Activated CD4-positive, CD25-positive, alpha-beta regulatory T cell treated with anti-CD3 and anti-CD28 coated beads, Interleukin-2, amount 50 U/mL, for 24 hours (primary cell): ENCODE results near the gene DDX56.
"Not testable (repeated sequence)": the region's sequence is repeated elsewhere in the genome, so short reads cannot be mapped to it uniquely, and the experiment has no call there.

Experiments used
- ATAC-seq, 2 donors: fragments of 150-1000 bp; cut with Tn5 transposase; one replicate each; pipeline ENCODE4 v1.10.0; 2021; ENCODE audit warnings: mild to moderate bottlenecking in 1 of 2, moderate library complexity in 1 of 2

The DDX56 gene

GRCh38 chr7:44573464-44574286, at the start of gene DDX56:
Gene DDX56 (minus strand): TSS chr7:44573908. CDS start chr7:44573895, 13 bp downstream.
- ATAC-seq = peak; percentile 94 to 96

GRCh38 chr7:44622342-44623151, 48.8 kb upstream of the DDX56 start:
- ATAC-seq = peak; percentile 89 to 91

GRCh38 chr7:44621750-44622103, 48.0 kb upstream of the DDX56 start:
- no peak for ATAC-seq

GRCh38 chr7:44621034-44621749, 47.5 kb upstream of the DDX56 start:
- no peak for ATAC-seq

GRCh38 chr7:44618753-44619152, 45.0 kb upstream of the DDX56 start:
- ATAC-seq = no peak

GRCh38 chr7:44618045-44618444, 44.3 kb upstream of the DDX56 start:
- no peak for ATAC-seq

GRCh38 chr7:44617225-44617890, 43.6 kb upstream of the DDX56 start:
- peak; percentile 91 to 94 for ATAC-seq

- no peak for ATAC-seq
Measured at GRCh38 chr7:44616545-44616944, 42.8 kb upstream of the DDX56 start.

- no peak for ATAC-seq
Measured at GRCh38 chr7:44615793-44616192, 42.1 kb upstream of the DDX56 start.

- no peak for ATAC-seq
Measured at GRCh38 chr7:44615149-44615611, 41.5 kb upstream of the DDX56 start.

GRCh38 chr7:44609829-44610228, 36.1 kb upstream of the DDX56 start:
- no peak for ATAC-seq

GRCh38 chr7:44608916-44609648, 35.4 kb upstream of the DDX56 start:
- ATAC-seq = no peak

GRCh38 chr7:44607141-44608068, 33.7 kb upstream of the DDX56 start:
- ATAC-seq = no peak

- ATAC-seq = peak; percentile 97 to 98
Measured at GRCh38 chr7:44606341-44607140, 32.8 kb upstream of the DDX56 start, which contains the start of gene OGDH. Gene OGDH (plus strand): TSS chr7:44606627. CDS start chr7:44624344, 17,717 bp downstream.

GRCh38 chr7:44604941-44605340, 31.2 kb upstream of the DDX56 start:
- no peak for ATAC-seq

- no peak for ATAC-seq
Measured at GRCh38 chr7:44603193-44603592, 29.5 kb upstream of the DDX56 start.

- no peak for ATAC-seq
Measured at GRCh38 chr7:44602576-44602910, 28.8 kb upstream of the DDX56 start.

- no peak for ATAC-seq
Measured at GRCh38 chr7:44599222-44599621, 25.5 kb upstream of the DDX56 start.

GRCh38 chr7:44597181-44597580, 23.5 kb upstream of the DDX56 start:
- not testable (repeated sequence) for ATAC-seq
